Activated B cell treated with CpG ODN at 0.5 μM for 24 hours (primary cell): ENCODE results near the gene SFT2D2. TPM values are rescaled to one million over a fixed set of nuclear protein-coding genes. Genes with fewer than 3 reads are reported as not detected.

ENCODE experiments used
- ATAC-seq: fragments of 200-7000 bp; cut with Tn5 transposase; one replicate; pipeline ENCODE4 v1.10.0; 2021; ENCODE audit warnings: low read depth, mild to moderate bottlenecking, moderate library complexity
- CTCF ChIA-PET: fragments of 350-600 bp; sonication (Branson Sonifier 250); formaldehyde crosslinking; loops from one replicate; lab custom pipeline; 2021; ENCODE audit warnings: antibody characterized with exemption; lab: Charles Lee
- POLR2A ChIA-PET: fragments of 350-600 bp; sonication (Branson Sonifier 250); formaldehyde crosslinking; loops from one replicate; lab custom pipeline; 2021; ENCODE audit warnings: antibody characterized with exemption; lab: Charles Lee
- DNase-seq: peaks from one replicate; pipeline ENCODE4 v3.0.0; 2022
- H3K27ac Mint-ChIP-seq: one replicate; pipeline ENCODE4 v1.8.0; 2020; ENCODE audit warnings: mixed read lengths
- H3K27me3 Mint-ChIP-seq: one replicate; pipeline ENCODE4 v1.8.0; 2021; ENCODE audit warnings: mixed read lengths
- H3K36me3 Mint-ChIP-seq: one replicate; pipeline ENCODE4 v1.8.0; 2021; ENCODE audit warnings: low read depth, mixed read lengths
- H3K4me1 Mint-ChIP-seq: one replicate; pipeline ENCODE4 v1.8.0; 2021; ENCODE audit warnings: mixed read lengths
- H3K4me3 Mint-ChIP-seq: one replicate; pipeline ENCODE4 v1.8.0; 2020; ENCODE audit warnings: mild to moderate bottlenecking, mixed read lengths
- H3K9me3 Mint-ChIP-seq: one replicate; pipeline ENCODE4 v1.8.0; 2020; ENCODE audit warnings: mixed read lengths
- CTCF ChIP-seq: fragments of 200-600 bp; IDR thresholded peaks from one replicate; pipeline ENCODE4 v1.8.0; 2022; ENCODE audit warnings: antibody characterized with exemption, mild to moderate bottlenecking
- intact Hi-C: fragments of 100-400 bp; cut with micrococcal nuclease; formaldehyde crosslinking; loops from one replicate; pipeline ENCODE4 v1.15.1; 2024
- total RNA-seq: library from RNA; stranded (reverse); gene quantifications from 2 replicates; pipeline ENCODE4 v1.2.3, GENCODE V29; 2022

SFT2D2 gene
- total RNA-seq, 1 donor from 2014 or later, result 63.4 TPM

- no peak for ATAC-seq
- intact Hi-C loops, result no loop called here
- CTCF ChIA-PET, result no interaction called here
- no peak for TF ChIP-seq CTCF
- no peaks in the 10 kb centered on the region for H3K27me3 Mint-ChIP-seq
- H3K4me3 Mint-ChIP-seq, result no peak overlapping the region
- POLR2A ChIA-PET, result no interaction called here
- no peaks in the 10 kb centered on the region for H3K36me3 Mint-ChIP-seq
- H3K4me1 Mint-ChIP-seq, result no peaks in the 10 kb centered on the region
- no peak overlapping the region for H3K27ac Mint-ChIP-seq
- DNase-seq, result no peak
- peaks cover 13% of the 10 kb centered on the region for H3K9me3 Mint-ChIP-seq
Observed at GRCh38 chr1:168213349-168213748, 12.5 kb upstream of the SFT2D2 start.

GRCh38 chr1:168216171-168216570 lies 9.6 kb upstream of the SFT2D2 start:
- ChIA-PET POLR2A (no interaction called here), CTCF (no interaction called here)
- no peak overlapping the region for H3K4me3 Mint-ChIP-seq
- no peak for DNase-seq
- no peak for TF ChIP-seq CTCF
- peaks cover 13% of the 10 kb centered on the region for H3K9me3 Mint-ChIP-seq
- intact Hi-C loops, result no loop called here
- no peak for ATAC-seq
- no peaks in the 10 kb centered on the region for H3K27me3 Mint-ChIP-seq
- H3K27ac Mint-ChIP-seq, result no peak overlapping the region
- H3K36me3 Mint-ChIP-seq, result no peaks in the 10 kb centered on the region
- H3K4me1 Mint-ChIP-seq, result no peaks in the 10 kb centered on the region

- no peaks in the 10 kb centered on the region for H3K36me3 Mint-ChIP-seq
- TF ChIP-seq CTCF, result no peak
- CTCF ChIA-PET, result no interaction called here
- POLR2A ChIA-PET, result no interaction called here
- no peaks in the 10 kb centered on the region for H3K4me1 Mint-ChIP-seq
- no peak for DNase-seq
- no peak overlapping the region for H3K4me3 Mint-ChIP-seq
- no peak overlapping the region for H3K27ac Mint-ChIP-seq
- H3K27me3 Mint-ChIP-seq, result no peaks in the 10 kb centered on the region
- intact Hi-C loops, result no loop called here
- peaks cover 7% of the 10 kb centered on the region for H3K9me3 Mint-ChIP-seq
- no peak for ATAC-seq
Observed at GRCh38 chr1:168217664-168218063, 8.1 kb upstream of the SFT2D2 start.

- Mint-ChIP-seq H3K27ac (no peak overlapping the region), H3K27me3 (no peaks in the 10 kb centered on the region), H3K9me3 (no peaks in the 10 kb centered on the region), H3K4me3 (no peak overlapping the region), H3K4me1 (no peaks in the 10 kb centered on the region), H3K36me3 (no peaks in the 10 kb centered on the region)
- ATAC-seq, result no peak
- no peak for DNase-seq
- ChIA-PET POLR2A (no interaction called here), CTCF (no interaction called here)
- no peak for TF ChIP-seq CTCF
- intact Hi-C loops, result no loop called here
Observed at GRCh38 chr1:168218658-168219057, 7.1 kb upstream of the SFT2D2 start.

GRCh38 chr1:168220470-168220871 lies 5.3 kb upstream of the SFT2D2 start:
- Mint-ChIP-seq H3K27me3 (no peaks in the 10 kb centered on the region), H3K36me3 (no peaks in the 10 kb centered on the region), H3K4me3 (no peak overlapping the region), H3K9me3 (no peaks in the 10 kb centered on the region), H3K27ac (no peak overlapping the region), H3K4me1 (peaks cover 10% of the 10 kb centered on the region)
- POLR2A ChIA-PET, result no interaction called here
- CTCF ChIA-PET, result no interaction called here
- intact Hi-C loops, result loop anchor here (10.0 kb wide), 1 partner anchor 1264 kb away; the partner anchor contains the start of gene SLC19A2
- no peak for TF ChIP-seq CTCF
- DNase-seq (no peak), ATAC-seq (no peak)
